ENCODE measurements around the gene RLBP1. TPM values are rescaled to one million over a fixed set of nuclear protein-coding genes. Genes with fewer than 3 reads are reported as not detected.

The RLBP1 gene
- total and polyA plus RNA-seq, 9 of the 15 experiments (the other 6 are each of a cell fraction or from before 2014, with no cell fraction given), result 0.05 TPM; not detected in 8

GRCh38 chr15:89171136-89172072 is 50.0 kb downstream of the RLBP1 start (continued):
- TF ChIP-seq REST (IDR thresholded peaks at IDR 0.05; ENCODE audit: borderline replicate concordance), result peak; percentile 56; the same call in 1 of the 2 replicates
- no peak for TF ChIP-seq REST (CRISPR knock-in tag; IDR thresholded peaks at IDR 0.05; ENCODE audit: low read depth)
- TF ChIP-seq CUX1 (CRISPR knock-in tag; IDR thresholded peaks at IDR 0.05), result no peak
- TF ChIP-seq DEAF1 (CRISPR knock-in tag; IDR thresholded peaks at IDR 0.05), result 0 out of 2 replicates have a peak, but pooled peaks have one; percentile 6
- TF ChIP-seq ZNF263 (CRISPR knock-in tag; IDR thresholded peaks at IDR 0.05; ENCODE audit: borderline replicate concordance), result no peak
- TF ChIP-seq CHAMP1 (IDR thresholded peaks at IDR 0.05), result no peak

Measured in K562 (cell line).